A673 (cell line): ENCODE data around the gene TFPI.

Experiments
- CTCF ChIP-seq: fragments of 300-800, 200-600 bp; sonication (generic); conservative IDR thresholded peaks from 2 replicates; pipeline ENCODE4 v1.5.1; 2017; ENCODE audit warnings: low read depth, mild to moderate bottlenecking, antibody characterized with exemption, low read length, moderate library complexity, mixed read lengths
- EZH2 ChIP-seq: fragments of 200-600 bp; sonication (generic); IDR thresholded peaks from 2 replicates; pipeline ENCODE4 v1.6.1; 2017; ENCODE audit warnings: borderline replicate concordance, low read depth, mild to moderate bottlenecking, mixed read lengths, antibody characterized with exemption, low read length; ENCODE audit not compliant: poor library complexity, severe bottlenecking

DNA sequence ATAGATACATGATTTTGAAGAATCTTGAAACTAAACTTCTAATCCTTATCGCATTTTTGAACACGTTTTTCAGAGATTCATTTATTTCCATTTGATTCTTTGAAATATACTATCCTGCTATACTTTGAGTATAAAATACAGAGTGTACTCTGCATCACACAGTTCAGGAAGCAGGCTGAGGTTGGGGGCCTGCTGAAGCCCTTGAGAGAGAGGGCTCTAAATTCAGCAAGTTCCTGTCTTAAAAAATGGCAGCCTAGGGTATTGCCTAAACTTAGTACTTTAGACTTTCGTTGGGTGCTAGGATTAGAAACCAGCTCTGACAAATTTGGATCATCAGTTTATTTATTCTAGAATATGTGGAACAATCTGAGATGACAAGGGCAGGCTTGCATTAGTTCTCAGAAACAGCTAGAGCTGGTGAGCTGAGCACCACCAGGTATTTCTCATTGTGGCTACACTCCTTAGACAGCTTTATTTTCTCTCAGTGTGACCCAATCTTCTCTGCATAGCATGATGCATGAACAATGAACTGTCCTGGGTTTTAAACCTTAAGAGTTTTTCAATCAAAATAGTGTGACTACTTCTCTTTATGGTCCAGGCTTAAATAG, 49.1 kb downstream of the TFPI start:
- TF ChIP-seq CTCF (no peak), EZH2 (no peak)
